ENCODE measurements around the gene HAVCR1.

The HAVCR1 gene

GRCh38 chr5:157059093-157059539 is at the start of gene HAVCR1:
HAVCR1 (minus strand) TSS chr5:157059116; CDS start chr5:157057943, 1,173 bp downstream.
- POLR2A ChIA-PET = interaction anchor here (1.0 kb wide), 1 partner anchor 84 kb away, joined by 3 read pairs; no protein-coding TSS in a partner anchor
- no peak for TF ChIP-seq BHLHE40 (IDR thresholded peaks at IDR 0.05; ENCODE audit: borderline replicate concordance)
- CTCF ChIA-PET = no interaction called here
- DNase-seq (ENCODE audit: extremely low spot score) = no peak

DNA sequence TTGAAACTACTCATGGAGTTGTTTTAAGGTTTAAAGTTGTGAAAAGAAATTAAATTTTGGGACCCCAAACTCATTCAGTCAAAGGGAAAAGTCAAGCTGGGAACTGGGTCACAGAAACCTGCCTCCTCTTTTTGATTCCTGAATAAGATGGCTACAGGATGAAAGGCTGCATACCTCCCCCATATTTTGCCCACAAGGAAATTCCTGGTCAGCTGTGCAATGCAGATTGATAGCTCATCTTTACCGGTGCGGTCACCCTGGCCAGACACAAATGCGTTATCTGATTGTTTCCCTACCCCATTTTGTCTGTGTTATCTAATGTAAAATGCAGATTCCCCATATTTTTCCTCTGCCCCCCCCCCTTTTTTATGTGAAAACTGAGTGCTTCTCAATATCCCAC is 48.6 kb upstream of the HAVCR1 start:
- ChIA-PET CTCF (no interaction called here), POLR2A (no interaction called here)
- no peak for DNase-seq (ENCODE audit: extremely low spot score)
- TF ChIP-seq ELF4 (IDR thresholded peaks at IDR 0.05) (no peak), HDGF (IDR thresholded peaks at IDR 0.05; ENCODE audit: borderline replicate concordance) (no peak), L3MBTL2 (conservative IDR thresholded peaks at IDR 0.05) (no peak), ZNF384 (IDR thresholded peaks at IDR 0.05) (no peak)

- TF ChIP-seq PKNOX1 (IDR thresholded peaks at IDR 0.05) = no peak
- no peak for TF ChIP-seq FOXK2 (IDR thresholded peaks at IDR 0.05)
- TF ChIP-seq BHLHE40 (IDR thresholded peaks at IDR 0.05; ENCODE audit: borderline replicate concordance) = no peak
- no peak for TF ChIP-seq HDGF (IDR thresholded peaks at IDR 0.05; ENCODE audit: borderline replicate concordance)
- TF ChIP-seq FOXA1 (IDR thresholded peaks at IDR 0.05) = no peak
- TF ChIP-seq ZNF384 (IDR thresholded peaks at IDR 0.05) = no peak
- no peak for TF ChIP-seq CTBP1 (IDR thresholded peaks at IDR 0.05; ENCODE audit: borderline replicate concordance)
- no peak for TF ChIP-seq TARDBP (IDR thresholded peaks at IDR 0.05)
- no peak for TF ChIP-seq FOXM1 (IDR thresholded peaks at IDR 0.05; ENCODE audit: borderline replicate concordance)
- TF ChIP-seq SP1 (IDR thresholded peaks at IDR 0.05) = no peak
- no peak for TF ChIP-seq ARNT (IDR thresholded peaks at IDR 0.05)
- no peak for TF ChIP-seq NFRKB (IDR thresholded peaks at IDR 0.05)
- no peak for TF ChIP-seq L3MBTL2 (conservative IDR thresholded peaks at IDR 0.05)
- no peak for TF ChIP-seq LEF1 (IDR thresholded peaks at IDR 0.05; ENCODE audit: borderline replicate concordance)
- TF ChIP-seq SUZ12 (IDR thresholded peaks at IDR 0.05) = no peak
- no peak for TF ChIP-seq ELF4 (IDR thresholded peaks at IDR 0.05)
- CTCF ChIA-PET = no interaction called here
- DNase-seq (ENCODE audit: extremely low spot score) = no peak
- POLR2A ChIA-PET = no interaction called here
Measured at GRCh38 chr5:157106630-157107461, 47.9 kb upstream of the HAVCR1 start.

GRCh38 chr5:157100140-157100679 is 41.3 kb upstream of the HAVCR1 start:
- CTCF ChIA-PET = no interaction called here
- TF ChIP-seq FOXM1 (IDR thresholded peaks at IDR 0.05; ENCODE audit: borderline replicate concordance) (no peak), SP1 (IDR thresholded peaks at IDR 0.05) (no peak), HDGF (IDR thresholded peaks at IDR 0.05; ENCODE audit: borderline replicate concordance) (no peak), LEF1 (IDR thresholded peaks at IDR 0.05; ENCODE audit: borderline replicate concordance) (no peak), SUZ12 (IDR thresholded peaks at IDR 0.05) (no peak), CTBP1 (IDR thresholded peaks at IDR 0.05; ENCODE audit: borderline replicate concordance) (no peak)
- no peak for DNase-seq (ENCODE audit: extremely low spot score)
- POLR2A ChIA-PET = no interaction called here

DNA sequence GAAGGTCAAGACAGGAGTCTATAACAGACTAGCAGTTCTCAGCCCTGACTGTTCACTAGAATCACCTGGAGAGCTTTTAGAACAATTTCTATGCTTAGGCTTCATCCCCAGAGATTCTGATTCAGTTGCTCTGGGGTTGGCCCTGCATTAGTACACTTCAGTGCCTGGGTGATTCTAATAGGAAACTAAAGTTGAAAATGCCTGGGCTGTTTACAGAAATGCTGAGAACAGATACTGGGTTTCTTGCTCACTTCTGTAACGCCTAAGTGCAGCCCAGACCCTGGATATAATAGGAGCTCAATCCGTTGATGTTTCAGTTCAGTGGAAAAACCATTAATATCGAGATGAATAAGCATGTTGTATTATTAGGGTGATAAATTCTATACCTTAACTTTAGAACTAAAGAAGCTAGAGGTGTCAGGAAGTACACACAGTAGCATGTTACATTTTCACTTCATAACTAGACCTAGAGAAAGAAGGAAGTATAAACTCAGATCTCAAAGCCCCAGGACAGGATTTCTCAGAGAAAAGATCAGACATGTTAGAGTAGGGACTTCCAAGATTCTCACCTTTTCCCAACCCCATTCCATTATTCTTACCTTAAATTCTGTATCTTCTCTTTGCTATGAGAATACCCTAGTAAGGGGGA is 29.6 kb upstream of the HAVCR1 start:
- POLR2A ChIA-PET = no interaction called here
- CTCF ChIA-PET = no interaction called here
- no peak for TF ChIP-seq FOXM1 (IDR thresholded peaks at IDR 0.05; ENCODE audit: borderline replicate concordance)
- no peak for DNase-seq (ENCODE audit: extremely low spot score)

DNA sequence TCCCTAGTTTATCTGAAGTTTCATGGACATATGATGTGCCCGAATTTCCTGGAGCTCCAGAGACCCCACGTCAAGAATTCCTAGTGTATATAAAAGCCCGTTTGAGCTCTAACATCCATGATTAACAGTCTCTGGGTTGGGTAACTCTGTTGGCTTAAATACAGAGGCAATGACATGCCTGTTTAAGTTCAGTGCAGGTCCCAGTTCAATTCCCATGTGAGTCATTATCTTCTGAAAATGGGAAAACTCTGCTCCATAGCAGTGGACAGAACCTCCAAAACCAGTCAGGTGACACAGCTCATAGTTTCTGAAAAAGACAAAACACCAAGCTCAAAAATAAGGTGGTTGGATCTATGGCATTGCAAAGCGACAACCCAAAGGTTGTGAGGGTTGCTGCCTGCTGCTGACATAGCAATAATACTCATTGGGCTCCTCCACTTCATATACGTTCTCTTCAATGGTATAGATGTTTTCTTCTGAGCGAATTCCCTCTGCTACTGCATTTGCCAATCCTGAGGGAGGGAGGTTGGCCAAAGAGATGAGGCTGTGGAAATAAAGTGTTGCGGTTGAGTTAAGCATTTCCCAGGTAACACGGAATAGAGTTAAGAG is 27.9 kb upstream of the HAVCR1 start:
- CTCF ChIA-PET = no interaction called here
- DNase-seq (ENCODE audit: extremely low spot score) = no peak
- TF ChIP-seq SUZ12 (IDR thresholded peaks at IDR 0.05) (no peak), SP1 (IDR thresholded peaks at IDR 0.05) (no peak), BHLHE40 (IDR thresholded peaks at IDR 0.05; ENCODE audit: borderline replicate concordance) (no peak), ELF4 (IDR thresholded peaks at IDR 0.05) (no peak), HDGF (IDR thresholded peaks at IDR 0.05; ENCODE audit: borderline replicate concordance) (no peak), FOXM1 (IDR thresholded peaks at IDR 0.05; ENCODE audit: borderline replicate concordance) (no peak), ARNT (IDR thresholded peaks at IDR 0.05) (no peak), CTBP1 (IDR thresholded peaks at IDR 0.05; ENCODE audit: borderline replicate concordance) (no peak), L3MBTL2 (conservative IDR thresholded peaks at IDR 0.05) (no peak), LEF1 (IDR thresholded peaks at IDR 0.05; ENCODE audit: borderline replicate concordance) (no peak), PKNOX1 (IDR thresholded peaks at IDR 0.05) (no peak), NFRKB (IDR thresholded peaks at IDR 0.05) (no peak), ZNF384 (IDR thresholded peaks at IDR 0.05) (no peak), FOXA1 (IDR thresholded peaks at IDR 0.05) (no peak), TARDBP (IDR thresholded peaks at IDR 0.05) (no peak), FOXK2 (IDR thresholded peaks at IDR 0.05) (no peak)
- POLR2A ChIA-PET = no interaction called here

Measured in HEK293T (cell line).